Measurements from ENCODE around the gene DNAJB4. TPM values are rescaled to one million over a fixed set of nuclear protein-coding genes. Genes with fewer than 3 reads are reported as not detected.

The DNAJB4 gene
- total and polyA plus RNA-seq, 2 of the 8 experiments (the other 6 are each of a cell fraction or from before 2014, with no cell fraction given): 6.6 to 21.8 TPM

DNA sequence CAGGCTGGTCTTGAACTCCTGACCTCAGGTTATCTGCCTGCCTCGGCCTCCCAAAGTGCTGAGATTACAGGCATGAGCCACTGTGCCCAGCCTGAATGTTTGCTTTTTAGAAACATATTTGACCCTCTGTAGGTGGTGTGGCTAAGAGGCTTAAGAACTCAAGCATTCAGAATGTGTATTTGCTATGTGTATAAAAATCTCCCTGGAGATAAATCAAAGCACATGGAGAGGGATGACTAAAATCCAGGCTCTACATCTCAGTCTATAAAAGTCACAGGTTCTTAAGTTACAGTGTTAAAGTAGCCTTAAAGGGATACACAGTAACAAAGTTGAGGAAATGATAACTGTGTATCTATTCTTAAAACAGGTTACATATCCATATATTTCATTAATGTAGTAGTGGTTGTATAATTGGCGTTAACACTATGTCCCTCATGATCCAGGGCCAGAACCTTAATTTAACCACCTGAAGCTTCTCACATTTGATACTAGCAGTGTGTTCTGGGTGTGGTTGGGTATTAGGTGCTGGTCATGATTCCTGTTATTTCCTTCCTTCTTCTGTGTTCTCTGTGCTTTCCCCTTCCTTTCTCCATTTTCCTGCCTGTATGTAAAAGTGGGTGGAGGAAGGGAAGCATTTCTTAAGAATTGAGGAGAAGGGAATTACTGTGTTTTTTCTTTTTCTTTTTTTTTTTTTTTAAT is 57.2 kb downstream of the DNAJB4 start:
- Histone ChIP-seq H4K20me1 (replicated peaks in 1 of 2; ENCODE audit: control insufficient read depth in 1 of 2, insufficient read depth in 2 of 2, low read length in 2 of 2) (no peaks in the 10 kb centered on the region), H3K4me2 (ENCODE audit: insufficient read depth in 1 of 2, low read depth in 2 of 2, low read length in 2 of 2) (no peak overlapping the region), H4K91ac (replicated peaks; ENCODE audit: insufficient read length, low read length) (no peak overlapping the region), H4K5ac (ENCODE audit: insufficient read length, low read depth, low read length) (no peak overlapping the region), H3K18ac (ENCODE audit: extremely low read depth, low read length) (no peak overlapping the region), H3K27me3 (replicated peaks in 1 of 4; ENCODE audit: control insufficient read depth in 3 of 4, extremely low read depth in 1 of 4, insufficient read depth in 3 of 4, low read length in 3 of 4) (no peaks in the 10 kb centered on the region), H3K23me2 (ENCODE audit: low read depth, low read length) (no peaks in the 10 kb centered on the region), H2BK15ac (ENCODE audit: low read length) (no peak overlapping the region), H2AK5ac (ENCODE audit: low read depth, low read length) (no peak overlapping the region), H3K4me1 (replicated peaks in 1 of 4; ENCODE audit: control insufficient read depth in 3 of 4, insufficient read depth in 4 of 4, low read length in 3 of 4) (no peaks in the 10 kb centered on the region), H3K36me3 (ENCODE audit: control insufficient read depth in 2 of 4, insufficient read depth in 4 of 4, low read length in 3 of 4) (no peaks in the 10 kb centered on the region), H4K8ac (ENCODE audit: extremely low read depth, insufficient read depth, low read length) (no peak overlapping the region), H2BK12ac (ENCODE audit: low read depth, low read length) (no peak overlapping the region), H3K79me2 (ENCODE audit: control insufficient read depth in 1 of 2, insufficient read depth in 2 of 2, low read length in 2 of 2) (no peaks in the 10 kb centered on the region), H3K56ac (replicated peaks; ENCODE audit: insufficient read length, low read depth, low read length) (no peak overlapping the region), H3K27ac (ENCODE audit: low read depth, low read length) (no peak overlapping the region), H2AFZ (ENCODE audit: low read length) (no peak overlapping the region), H2BK20ac (ENCODE audit: low read length) (no peak overlapping the region), H2BK120ac (replicated peaks; ENCODE audit: low read depth, low read length) (no peak overlapping the region), H3K4ac (replicated peaks; ENCODE audit: insufficient read length, low read depth, low read length) (no peak overlapping the region), H3K4me3 (ENCODE audit: extremely low read depth in 1 of 4, insufficient read depth in 2 of 4, low read depth in 3 of 4, low read length in 4 of 4) (no peak overlapping the region), H2BK5ac (ENCODE audit: low read depth, low read length) (no peak overlapping the region), H3K14ac (ENCODE audit: insufficient read length) (no peak overlapping the region), H3K79me1 (ENCODE audit: low read depth, low read length) (no peaks in the 10 kb centered on the region), H3K9me3 (ENCODE audit: insufficient read depth in 2 of 2, low read depth in 1 of 2, low read length in 1 of 2) (no peaks in the 10 kb centered on the region), H3K23ac (ENCODE audit: insufficient read length) (no peak overlapping the region), H3K9ac (replicated peaks in 1 of 4; ENCODE audit: extremely low read depth in 1 of 4, low read depth in 3 of 4, low read length in 3 of 4) (no peak overlapping the region)
- TF ChIP-seq TAF1 (IDR thresholded peaks at IDR 0.05; ENCODE audit: low read depth, low read length) (no peak), KDM5A (IDR thresholded peaks at IDR 0.05; ENCODE audit: low read length) (no peak), SRF (IDR thresholded peaks at IDR 0.05; ENCODE audit: low read depth, low read length) (no peak), BACH1 (IDR thresholded peaks at IDR 0.05; ENCODE audit: low read length) (no peak), NRF1 (IDR thresholded peaks at IDR 0.05; ENCODE audit: low read depth, low read length) (no peak), ZNF274 (IDR thresholded peaks at IDR 0.05; ENCODE audit: borderline replicate concordance, extremely low read depth, low read length) (no peak), E2F6 (IDR thresholded peaks at IDR 0.05) (no peak), SP1 (IDR thresholded peaks at IDR 0.05; ENCODE audit: low read depth, low read length) (no peak), SUZ12 (IDR thresholded peaks at IDR 0.05; ENCODE audit: low read length) (no peak), EZH2 (IDR thresholded peaks at IDR 0.05; ENCODE audit: low read depth, low read length, severe bottlenecking) (no peak), POU5F1 (IDR thresholded peaks at IDR 0.05; ENCODE audit: low read depth, low read length) (no peak)
- WGBS, 2 experiments (ENCODE audit: extremely low coverage in 1 of 2, insufficient coverage in 1 of 2, insufficient read length in 1 of 2, insufficient replicate concordance in 2 of 2, low coverage in 1 of 2, low lambda C conversion rate in 2 of 2, missing lambda C conversion rate in 1 of 2): 85% methylated on average over 2 of the region's 2 CpGs; no CpG with 5 or more reads in 1 of the 2 experiments
- CTCF ChIA-PET (ENCODE audit: partially characterized antibody): interaction anchor here (0.6 to 1.9 kb wide), 9 partner anchors 9 to 83 kb away, joined by 3 to 12 read pairs (median 4); partner anchors contain the start of genes FUBP1 and GIPC2
- DNase-seq (ENCODE audit: low read depth in 1 of 2, low spot score in 2 of 2) (no peak), FAIRE-seq (no peak)
- POLR2A ChIA-PET (ENCODE audit: partially characterized antibody): interaction anchor here (1.3 to 2.1 kb wide), 2 partner anchors 9 to 57 kb away, joined by 4 to 5 read pairs; partner anchors contain the start of gene DNAJB4
